ENCODE data around the gene LTBR. TPM values are rescaled to one million over a fixed set of nuclear protein-coding genes. Genes with fewer than 3 reads are reported as not detected.

Gene LTBR
- total RNA-seq, 2 experiments from 2014 or later: 0.38 to 0.67 TPM

- intact Hi-C loops (cut with DNase I, micrococcal nuclease): no loop called here
Measured at GRCh38 chr12:6428326-6428725, 44.4 kb downstream of the LTBR start.

DNA sequence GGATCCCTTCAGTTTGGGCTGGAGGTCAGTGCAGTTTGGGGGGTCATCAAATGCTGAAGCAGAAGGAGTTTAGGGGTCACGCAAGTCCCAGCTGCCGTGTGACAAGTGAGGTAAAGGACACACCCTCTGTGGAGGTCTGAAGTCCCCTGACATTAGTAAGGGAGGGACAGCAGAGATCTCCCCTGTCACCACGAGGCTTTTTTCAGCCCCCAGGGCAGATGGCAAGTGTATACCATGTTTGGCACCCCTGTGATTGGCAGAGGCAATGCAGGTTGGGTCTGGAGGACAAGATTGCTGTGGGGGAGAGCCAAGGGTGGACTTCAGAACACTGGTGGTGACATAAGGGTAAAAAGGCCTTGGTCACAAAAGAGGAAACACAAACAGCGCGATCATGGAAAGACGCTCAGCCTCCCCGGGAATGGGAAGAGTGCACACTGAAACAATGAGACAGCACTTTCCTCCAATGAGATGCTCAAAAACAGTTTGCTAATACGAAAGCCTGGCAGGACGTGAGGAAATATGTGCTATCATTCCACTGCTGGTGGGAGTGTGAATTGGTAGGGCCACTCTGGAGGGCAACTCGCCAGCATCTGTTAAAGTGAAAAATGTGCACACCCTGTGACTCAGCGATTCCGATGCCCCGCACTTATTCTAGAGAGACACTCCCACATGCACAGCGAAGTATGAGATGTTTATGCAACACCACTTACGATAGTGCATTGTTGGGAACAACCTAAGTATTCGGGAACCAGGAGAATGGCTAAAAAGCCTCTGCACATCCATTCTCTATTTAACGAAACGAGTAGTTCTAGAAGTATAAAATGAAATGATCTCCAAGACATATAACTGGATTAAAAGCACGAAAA, 46.4 kb downstream of the LTBR start:
- H3K9me3 Mint-ChIP-seq: no peaks in the 10 kb centered on the region
- Histone ChIP-seq H3K27ac (ENCODE audit: low read depth in 1 of 2, low read length in 2 of 2) (no peak overlapping the region), H3K4me3 (ENCODE audit: low read length) (peak overlapping the region; percentile 3), H3K36me3 (ENCODE audit: insufficient read depth, low read length) (no peaks in the 10 kb centered on the region), H3K9me3 (ENCODE audit: control insufficient read depth in 1 of 2, insufficient read depth in 1 of 2, low read length in 2 of 2) (no peaks in the 10 kb centered on the region), H3K4me1 (ENCODE audit: insufficient read depth, low read length) (peaks cover 62% of the 10 kb centered on the region), H3K27me3 (ENCODE audit: control insufficient read depth in 1 of 2, insufficient read depth in 2 of 2, low read length in 2 of 2) (no peaks in the 10 kb centered on the region)
- H3K27ac Mint-ChIP-seq: peak overlapping the region; percentile 56
- intact Hi-C loops (cut with DNase I, micrococcal nuclease): loop anchor here in 1 of 2 experiments (1.0 kb wide), 1 partner anchor 13 kb away; no protein-coding TSS in a partner anchor
- CTCF ChIA-PET: no interaction called here
- no peaks in the 10 kb centered on the region for H3K27me3 Mint-ChIP-seq
- H3K4me1 Mint-ChIP-seq (ENCODE audit: low read depth): peaks cover 70% of the 10 kb centered on the region
- no peak for TF ChIP-seq CTCF (IDR thresholded peaks at IDR 0.05)
- DNase-seq (peak in 3 of 14 experiments; percentile 34 to 48 (median 43)), ATAC-seq (ENCODE audit: poor library complexity) (no peak)
- no peaks in the 10 kb centered on the region for H3K36me3 Mint-ChIP-seq (ENCODE audit: low read depth)
- H3K4me3 Mint-ChIP-seq: no peak overlapping the region
- POLR2A ChIA-PET: no interaction called here

More at GRCh38 chr12:6428326-6428725, 44.4 kb downstream of the LTBR start:
- DNase-seq (no peak), ATAC-seq (ENCODE audit: poor library complexity) (no peak)
- peaks cover 58% of the 10 kb centered on the region for H3K4me1 ChIP-seq (ENCODE audit: insufficient read depth, low read length)
- no peaks in the 10 kb centered on the region for H3K27me3 ChIP-seq (ENCODE audit: control insufficient read depth in 1 of 2, insufficient read depth in 2 of 2, low read length in 2 of 2)
- H3K9me3 ChIP-seq (ENCODE audit: control insufficient read depth in 1 of 2, insufficient read depth in 1 of 2, low read length in 2 of 2): no peaks in the 10 kb centered on the region
- CTCF ChIA-PET: interaction anchor here (1.2 kb wide), 1 partner anchor 37 kb away, joined by 5 read pairs; no protein-coding TSS in a partner anchor
- Mint-ChIP-seq H3K4me1 (ENCODE audit: low read depth) (peaks cover 61% of the 10 kb centered on the region), H3K27ac (peak overlapping the region; percentile 93), H3K27me3 (no peaks in the 10 kb centered on the region), H3K4me3 (no peak overlapping the region), H3K9me3 (no peaks in the 10 kb centered on the region), H3K36me3 (ENCODE audit: low read depth) (no peaks in the 10 kb centered on the region)
- POLR2A ChIA-PET: interaction anchor here (1.2 to 4.3 kb wide), 3 partner anchors 17 to 42 kb away, joined by 4 to 29 read pairs (median 14); partner anchors contain the start of genes CD27, TAPBPL and VAMP1
- TF ChIP-seq CTCF (IDR thresholded peaks at IDR 0.05): no peak
- no peak overlapping the region for H3K4me3 ChIP-seq (ENCODE audit: low read length)
- no peaks in the 10 kb centered on the region for H3K36me3 ChIP-seq (ENCODE audit: insufficient read depth, low read length)
- no peak overlapping the region for H3K27ac ChIP-seq (ENCODE audit: low read depth in 1 of 2, low read length in 2 of 2)

- TF ChIP-seq CTCF (IDR thresholded peaks at IDR 0.05): no peak
- intact Hi-C loops (cut with DNase I, micrococcal nuclease): no loop called here
- Mint-ChIP-seq H3K4me3 (no peak overlapping the region), H3K27me3 (no peaks in the 10 kb centered on the region), H3K9me3 (no peaks in the 10 kb centered on the region), H3K36me3 (ENCODE audit: low read depth) (no peaks in the 10 kb centered on the region), H3K27ac (peak overlapping the region; percentile 91), H3K4me1 (ENCODE audit: low read depth) (peaks cover 52% of the 10 kb centered on the region)
- Histone ChIP-seq H3K36me3 (ENCODE audit: insufficient read depth, low read length) (no peaks in the 10 kb centered on the region), H3K4me1 (ENCODE audit: insufficient read depth, low read length) (peaks cover 36% of the 10 kb centered on the region), H3K9me3 (ENCODE audit: control insufficient read depth in 1 of 2, insufficient read depth in 1 of 2, low read length in 2 of 2) (no peaks in the 10 kb centered on the region), H3K4me3 (ENCODE audit: low read length) (no peak overlapping the region), H3K27ac (ENCODE audit: low read depth in 1 of 2, low read length in 2 of 2) (no peak overlapping the region), H3K27me3 (ENCODE audit: control insufficient read depth in 1 of 2, insufficient read depth in 2 of 2, low read length in 2 of 2) (no peaks in the 10 kb centered on the region)
- ChIA-PET CTCF (interaction anchor here (1.4 kb wide), 1 partner anchor 33 kb away, joined by 4 read pairs; no protein-coding TSS in a partner anchor), POLR2A (interaction anchor here (0.6 to 3.9 kb wide), 7 partner anchors 13 to 102 kb away, joined by 3 to 33 read pairs (median 26); partner anchors contain the start of genes CD27, GAPDH, TAPBPL and VAMP1)
- DNase-seq (peak in 6 of 14 experiments; percentile 10 to 54 (median 42)), ATAC-seq (ENCODE audit: poor library complexity) (peak; percentile 56)
Measured at GRCh38 chr12:6432991-6433390, 49.0 kb downstream of the LTBR start.

Measured in CD4-positive, alpha-beta T cell (primary cell).